DMS53 treated with DMSO at 0.1 percent for 48 hours (cell line): ENCODE measurements around the gene EEA1.

Experiments used
- DNase-seq: peaks from one replicate; lab custom pipeline; 2025; ENCODE audit not compliant: unreplicated experiment; lab: John Stamatoyannopoulos, UW

EEA1 gene

GRCh38 chr12:92721130-92721529, 208.0 kb downstream of the EEA1 start:
- no peak for DNase-seq
